ENCODE measurements around the gene GALNT10. TPM values are rescaled to one million over a fixed set of nuclear protein-coding genes. Genes with fewer than 3 reads are reported as not detected.

The GALNT10 gene
- total RNA-seq, 1 donor from 2014 or later, result 96.1 TPM

DNA sequence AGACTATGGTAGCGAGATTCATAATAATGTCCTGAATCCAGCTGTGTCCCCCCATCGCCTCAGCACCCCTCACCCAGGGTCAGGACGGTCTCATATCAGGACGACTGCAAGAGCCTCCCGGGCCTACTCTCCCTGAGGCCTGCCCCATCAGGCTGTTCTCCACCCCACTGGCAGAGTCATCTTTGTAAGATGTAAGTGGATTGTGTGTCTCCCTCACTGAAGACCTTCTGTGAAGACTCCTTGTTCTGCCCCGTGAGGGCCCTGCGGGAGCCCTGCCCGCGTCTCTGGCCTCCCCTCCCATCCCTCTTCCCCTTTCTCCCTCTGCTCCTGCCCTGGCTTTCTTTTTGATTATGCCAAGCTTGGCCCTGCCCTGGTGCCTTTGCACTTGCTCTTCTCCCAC lies 211.4 kb downstream of the GALNT10 start:
- no peaks in the 10 kb centered on the region for H3K9me3 Mint-ChIP-seq (ENCODE audit: unreplicated experiment)
- no peaks in the 10 kb centered on the region for H4K20me1 ChIP-seq (ENCODE audit: insufficient read depth, low read length)
- H3K4me3 ChIP-seq (ENCODE audit: insufficient read depth, low read depth, low read length), result no peak overlapping the region
- no peaks in the 10 kb centered on the region for H3K79me2 ChIP-seq (ENCODE audit: insufficient read depth, low read length)
- no peaks in the 10 kb centered on the region for H3K9me3 ChIP-seq (ENCODE audit: insufficient read depth, low read depth, low read length)
- no peaks in the 10 kb centered on the region for H3K27me3 ChIP-seq (ENCODE audit: insufficient read depth, low read length)
- H3K36me3 ChIP-seq (ENCODE audit: insufficient read depth, low read length), result peaks cover 7% of the 10 kb centered on the region
- TF ChIP-seq, protein P1, sequence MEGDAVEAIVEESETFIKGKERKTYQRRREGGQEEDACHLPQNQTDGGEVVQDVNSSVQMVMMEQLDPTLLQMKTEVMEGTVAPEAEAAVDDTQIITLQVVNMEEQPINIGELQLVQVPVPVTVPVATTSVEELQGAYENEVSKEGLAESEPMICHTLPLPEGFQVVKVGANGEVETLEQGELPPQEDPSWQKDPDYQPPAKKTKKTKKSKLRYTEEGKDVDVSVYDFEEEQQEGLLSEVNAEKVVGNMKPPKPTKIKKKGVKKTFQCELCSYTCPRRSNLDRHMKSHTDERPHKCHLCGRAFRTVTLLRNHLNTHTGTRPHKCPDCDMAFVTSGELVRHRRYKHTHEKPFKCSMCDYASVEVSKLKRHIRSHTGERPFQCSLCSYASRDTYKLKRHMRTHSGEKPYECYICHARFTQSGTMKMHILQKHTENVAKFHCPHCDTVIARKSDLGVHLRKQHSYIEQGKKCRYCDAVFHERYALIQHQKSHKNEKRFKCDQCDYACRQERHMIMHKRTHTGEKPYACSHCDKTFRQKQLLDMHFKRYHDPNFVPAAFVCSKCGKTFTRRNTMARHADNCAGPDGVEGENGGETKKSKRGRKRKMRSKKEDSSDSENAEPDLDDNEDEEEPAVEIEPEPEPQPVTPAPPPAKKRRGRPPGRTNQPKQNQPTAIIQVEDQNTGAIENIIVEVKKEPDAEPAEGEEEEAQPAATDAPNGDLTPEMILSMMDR (IDR thresholded peaks at IDR 0.05; ENCODE audit: insufficient read depth, low read depth, low read length), result no peak
- no peak for TF ChIP-seq EZH2 (IDR thresholded peaks at IDR 0.05; ENCODE audit: insufficient read depth, low read length)
- no peak overlapping the region for H3K9ac ChIP-seq (ENCODE audit: low read length)
- peaks cover 11% of the 10 kb centered on the region for H3K4me1 Mint-ChIP-seq (ENCODE audit: low read depth, unreplicated experiment)
- H3K4me2 ChIP-seq (ENCODE audit: low read length), result no peak overlapping the region
- no peaks in the 10 kb centered on the region for H3K27me3 Mint-ChIP-seq (ENCODE audit: low read depth, unreplicated experiment)
- no peak overlapping the region for H3K27ac ChIP-seq (ENCODE audit: low read depth, low read length)
- peaks cover 10% of the 10 kb centered on the region for H3K4me1 ChIP-seq (ENCODE audit: insufficient read depth, low read length)
- H3K27ac Mint-ChIP-seq (ENCODE audit: unreplicated experiment), result peak overlapping the region; percentile 28
- no peak overlapping the region for H3K4me3 Mint-ChIP-seq (ENCODE audit: unreplicated experiment)
- peaks cover 13% of the 10 kb centered on the region for H3K36me3 Mint-ChIP-seq (ENCODE audit: low read depth, unreplicated experiment)
- FAIRE-seq, result no peak
- H2AFZ ChIP-seq (ENCODE audit: low read depth, low read length), result no peak overlapping the region
- no peak for DNase-seq (ENCODE audit: low read depth)

DNA sequence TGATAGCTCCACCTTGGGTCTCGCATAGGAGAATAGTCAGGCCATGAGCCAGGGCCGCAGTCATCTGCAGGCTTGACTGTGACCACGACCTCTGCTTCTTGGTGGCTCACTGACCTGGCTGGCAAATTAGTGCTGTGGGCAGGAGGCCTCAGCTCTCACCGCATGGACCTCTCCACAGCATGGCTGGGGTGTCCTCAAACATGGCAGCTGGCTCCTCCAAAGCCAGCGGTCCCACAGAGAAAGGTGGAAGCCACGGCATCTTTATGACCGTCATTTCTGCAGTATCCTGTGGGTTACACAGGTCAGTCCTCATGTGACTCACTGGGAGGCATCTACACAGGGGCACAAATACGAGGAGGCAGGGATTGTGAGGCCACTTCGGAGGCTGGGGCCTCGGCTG lies 212.1 kb downstream of the GALNT10 start:
- H3K9me3 Mint-ChIP-seq (ENCODE audit: unreplicated experiment), result no peaks in the 10 kb centered on the region
- no peak overlapping the region for H3K4me3 Mint-ChIP-seq (ENCODE audit: unreplicated experiment)
- Histone ChIP-seq H3K79me2 (ENCODE audit: insufficient read depth, low read length) (no peaks in the 10 kb centered on the region), H3K4me3 (ENCODE audit: insufficient read depth, low read depth, low read length) (no peak overlapping the region), H3K4me2 (ENCODE audit: low read length) (no peak overlapping the region), H3K27ac (ENCODE audit: low read depth, low read length) (no peak overlapping the region), H2AFZ (ENCODE audit: low read depth, low read length) (no peak overlapping the region), H3K27me3 (ENCODE audit: insufficient read depth, low read length) (no peaks in the 10 kb centered on the region), H3K9me3 (ENCODE audit: insufficient read depth, low read depth, low read length) (no peaks in the 10 kb centered on the region), H3K36me3 (ENCODE audit: insufficient read depth, low read length) (peaks cover 7% of the 10 kb centered on the region), H3K9ac (ENCODE audit: low read length) (no peak overlapping the region), H3K4me1 (ENCODE audit: insufficient read depth, low read length) (peaks cover 10% of the 10 kb centered on the region), H4K20me1 (ENCODE audit: insufficient read depth, low read length) (no peaks in the 10 kb centered on the region)
- no peak for TF ChIP-seq EZH2 (IDR thresholded peaks at IDR 0.05; ENCODE audit: insufficient read depth, low read length)
- TF ChIP-seq, protein P1 (IDR thresholded peaks at IDR 0.05; ENCODE audit: insufficient read depth, low read depth, low read length), result no peak
- DNase-seq (ENCODE audit: low read depth) (no peak), FAIRE-seq (no peak)
- H3K36me3 Mint-ChIP-seq (ENCODE audit: low read depth, unreplicated experiment), result peaks cover 11% of the 10 kb centered on the region
- no peaks in the 10 kb centered on the region for H3K27me3 Mint-ChIP-seq (ENCODE audit: low read depth, unreplicated experiment)
- peaks cover 11% of the 10 kb centered on the region for H3K4me1 Mint-ChIP-seq (ENCODE audit: low read depth, unreplicated experiment)
- no peak overlapping the region for H3K27ac Mint-ChIP-seq (ENCODE audit: unreplicated experiment)

DNA sequence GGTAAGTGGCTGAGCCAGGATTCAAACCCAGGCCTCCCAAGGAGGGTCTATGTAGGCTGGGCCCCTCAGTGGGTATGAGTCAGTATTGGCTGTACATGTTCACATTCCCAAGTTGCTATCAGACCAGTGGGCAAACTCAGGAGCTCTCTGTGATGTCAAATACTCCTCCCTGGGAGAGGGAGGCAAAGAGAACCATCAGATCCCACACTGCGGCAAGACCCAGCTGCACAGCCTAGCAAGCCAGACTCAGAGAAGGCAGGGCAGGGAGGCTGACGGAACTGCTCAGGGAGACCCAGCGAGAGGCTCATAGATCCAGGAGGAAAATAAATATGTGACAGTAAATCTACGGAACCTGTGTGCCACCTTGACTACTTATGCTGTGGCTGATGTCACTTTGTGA lies 212.7 kb downstream of the GALNT10 start:
- Histone ChIP-seq H3K9ac (ENCODE audit: low read length) (no peak overlapping the region), H3K27ac (ENCODE audit: low read depth, low read length) (no peak overlapping the region), H4K20me1 (ENCODE audit: insufficient read depth, low read length) (no peaks in the 10 kb centered on the region), H3K4me2 (ENCODE audit: low read length) (no peak overlapping the region), H2AFZ (ENCODE audit: low read depth, low read length) (no peak overlapping the region), H3K9me3 (ENCODE audit: insufficient read depth, low read depth, low read length) (no peaks in the 10 kb centered on the region), H3K27me3 (ENCODE audit: insufficient read depth, low read length) (no peaks in the 10 kb centered on the region), H3K4me3 (ENCODE audit: insufficient read depth, low read depth, low read length) (no peak overlapping the region), H3K79me2 (ENCODE audit: insufficient read depth, low read length) (no peaks in the 10 kb centered on the region), H3K4me1 (ENCODE audit: insufficient read depth, low read length) (peaks cover 10% of the 10 kb centered on the region), H3K36me3 (ENCODE audit: insufficient read depth, low read length) (peaks cover 7% of the 10 kb centered on the region)
- peaks cover 11% of the 10 kb centered on the region for H3K4me1 Mint-ChIP-seq (ENCODE audit: low read depth, unreplicated experiment)
- no peak for TF ChIP-seq EZH2 (IDR thresholded peaks at IDR 0.05; ENCODE audit: insufficient read depth, low read length)
- TF ChIP-seq, protein P1 (IDR thresholded peaks at IDR 0.05; ENCODE audit: insufficient read depth, low read depth, low read length), result no peak
- H3K36me3 Mint-ChIP-seq (ENCODE audit: low read depth, unreplicated experiment), result peaks cover 10% of the 10 kb centered on the region
- DNase-seq (ENCODE audit: low read depth) (peak; percentile 19), FAIRE-seq (no peak)
- no peak overlapping the region for H3K4me3 Mint-ChIP-seq (ENCODE audit: unreplicated experiment)
- peak overlapping the region; percentile 80 for H3K27ac Mint-ChIP-seq (ENCODE audit: unreplicated experiment)
- no peaks in the 10 kb centered on the region for H3K9me3 Mint-ChIP-seq (ENCODE audit: unreplicated experiment)
- no peaks in the 10 kb centered on the region for H3K27me3 Mint-ChIP-seq (ENCODE audit: low read depth, unreplicated experiment)
